Uterus (tissue), 4 donors: ENCODE measurements around the gene HEY2. TPM values are rescaled to one million over a fixed set of nuclear protein-coding genes. Genes with fewer than 3 reads are reported as not detected.
A peak's percentile ranks its signal among the peaks of the same experiment; 100 is the strongest.

Experiments used
- DNase-seq, 2 donors: peaks; one replicate each; pipeline ENCODE4 v3.0.0-alpha.2; 2019 to 2020
- H3K27ac ChIP-seq, 2 donors: fragments of 200-600 bp; sonication (generic); 1 replicate in 1 of 2; 2 replicates in 1 of 2; pipeline ENCODE4 v1.5.1; 2016 to 2018
- H3K27me3 ChIP-seq, 2 donors: fragments of 200-600 bp; sonication (generic); one replicate each; pipeline ENCODE4 v1.5.1; 2018 to 2019; ENCODE audit warnings: control low read depth in 1 of 2
- H3K36me3 ChIP-seq, 2 donors: fragments of 200-600 bp; sonication (generic); one replicate each; pipeline ENCODE4 v1.5.1; 2019; ENCODE audit warnings: control low read depth in 1 of 2
- H3K4me1 ChIP-seq, 2 donors: fragments of 200-600 bp; sonication (generic); one replicate each; pipeline ENCODE4 v1.5.1; 2018 to 2019; ENCODE audit warnings: control low read depth in 1 of 2
- H3K4me3 ChIP-seq, 2 donors: fragments of 200-600 bp; sonication (generic); 1 replicate in 1 of 2; 2 replicates in 1 of 2; pipeline ENCODE4 v1.5.1; 2018 to 2019; ENCODE audit warnings: mild to moderate bottlenecking in 1 of 2
- H3K9me3 ChIP-seq, 2 donors: fragments of 200-600 bp; sonication (generic); one replicate each; pipeline ENCODE4 v1.5.1; 2019; ENCODE audit warnings: control low read depth in 1 of 2
- CTCF ChIP-seq, 4 experiments: fragments of 200-600 bp in 2 of 4; fragments of 450-650 bp in 2 of 4; sonication (generic) in 2 of 4; IDR thresholded peaks; one replicate each; pipeline ENCODE4 v1.5.1; 2016 to 2019; ENCODE audit warnings: antibody characterized with exemption in 4 of 4, mild to moderate bottlenecking in 2 of 4, moderate library complexity in 1 of 4
- POLR2A ChIP-seq, 2 donors: fragments of 450-650 bp; IDR thresholded peaks; one replicate each; pipeline ENCODE4 v1.6.1; 2016; ENCODE audit warnings: antibody characterized with exemption in 2 of 2, mild to moderate bottlenecking in 1 of 2, moderate library complexity in 1 of 2
- intact Hi-C: fragments of 100-400 bp; cut with DNase I; formaldehyde crosslinking; loops from one replicate; pipeline ENCODE4 v1.15.1; 2023; ENCODE audit warnings: low total_unique reads
- total RNA-seq, 4 donors: library from RNA; depleted of rRNA in 3 of 4; stranded (reverse); fragments of >200 nt in 3 of 4; gene quantifications; one replicate each; pipeline versions ENCODE4 v1.1.0 to v1.2.4, GENCODE V29; 2014 to 2023
- donor health status: DM: yes; HTN: yes; CAD: no.

Gene HEY2
- total RNA-seq, 4 donors from 2014 or later = under 0.01 to 9.3 (median 6.9) TPM

- Histone ChIP-seq H3K27ac (peak overlapping the region; percentile 98 to 99), H3K4me3 (peak overlapping the region; percentile 66 to 79), H3K9me3 (no peaks in the 10 kb centered on the region), H3K36me3 (no peaks in the 10 kb centered on the region), H3K4me1 (no peaks in the 10 kb centered on the region), H3K27me3 (no peaks in the 10 kb centered on the region)
- intact Hi-C loops = no loop called here
- DNase-seq = peak in 1 of 2 donors; percentile 40
- TF ChIP-seq CTCF (IDR thresholded peaks at IDR 0.05) (peak; percentile 19 to 66 (median 40)), POLR2A (IDR thresholded peaks at IDR 0.05) (no peak)
Observed at GRCh38 chr6:125791151-125791819, 41.9 kb downstream of the HEY2 start.

GRCh38 chr6:125791820-125792165 is 42.4 kb downstream of the HEY2 start:
- H3K4me3 ChIP-seq = peak overlapping the region; percentile 66 to 79
- no peaks in the 10 kb centered on the region for H3K36me3 ChIP-seq
- no peaks in the 10 kb centered on the region for H3K27me3 ChIP-seq
- no peak for DNase-seq
- TF ChIP-seq CTCF (IDR thresholded peaks at IDR 0.05) = peak in 1 of 4 experiments; percentile 6
- no peak for TF ChIP-seq POLR2A (IDR thresholded peaks at IDR 0.05)
- peak overlapping the region; percentile 98 to 99 for H3K27ac ChIP-seq
- intact Hi-C loops = no loop called here
- no peaks in the 10 kb centered on the region for H3K9me3 ChIP-seq
- no peaks in the 10 kb centered on the region for H3K4me1 ChIP-seq

- intact Hi-C loops = no loop called here
- Histone ChIP-seq H3K27me3 (no peaks in the 10 kb centered on the region), H3K4me3 (no peak overlapping the region), H3K36me3 (no peaks in the 10 kb centered on the region), H3K4me1 (no peaks in the 10 kb centered on the region), H3K9me3 (no peaks in the 10 kb centered on the region), H3K27ac (peak overlapping the region; percentile 29 to 98)
- DNase-seq = no peak
- TF ChIP-seq POLR2A (IDR thresholded peaks at IDR 0.05) = no peak
- TF ChIP-seq CTCF (IDR thresholded peaks at IDR 0.05) = no peak
Observed at GRCh38 chr6:125792172-125792571, 42.7 kb downstream of the HEY2 start.

GRCh38 chr6:125792680-125793079 is 43.2 kb downstream of the HEY2 start:
- no peaks in the 10 kb centered on the region for H3K27me3 ChIP-seq
- H3K9me3 ChIP-seq = no peaks in the 10 kb centered on the region
- peak overlapping the region; percentile 29 to 98 for H3K27ac ChIP-seq
- intact Hi-C loops = no loop called here
- no peak overlapping the region for H3K4me3 ChIP-seq
- H3K36me3 ChIP-seq = no peaks in the 10 kb centered on the region
- no peak for DNase-seq
- H3K4me1 ChIP-seq = no peaks in the 10 kb centered on the region
- TF ChIP-seq CTCF (IDR thresholded peaks at IDR 0.05) = no peak
- no peak for TF ChIP-seq POLR2A (IDR thresholded peaks at IDR 0.05)

- peak in 1 of 2 donors; percentile 19 for TF ChIP-seq POLR2A (IDR thresholded peaks at IDR 0.05)
- no peak for TF ChIP-seq CTCF (IDR thresholded peaks at IDR 0.05)
- DNase-seq = no peak
- intact Hi-C loops = no loop called here
- no peaks in the 10 kb centered on the region for H3K36me3 ChIP-seq
- peak overlapping the region; percentile 29 to 98 for H3K27ac ChIP-seq
- no peaks in the 10 kb centered on the region for H3K9me3 ChIP-seq
- H3K4me1 ChIP-seq = no peaks in the 10 kb centered on the region
- no peaks in the 10 kb centered on the region for H3K27me3 ChIP-seq
- H3K4me3 ChIP-seq = no peak overlapping the region
Observed at GRCh38 chr6:125793280-125793679, 43.8 kb downstream of the HEY2 start.
